ENCODE measurements around the gene MAPK8IP1. TPM values are rescaled to one million over a fixed set of nuclear protein-coding genes. Genes with fewer than 3 reads are reported as not detected.
"Not testable (repeated sequence)": the region's sequence is repeated elsewhere in the genome, so short reads cannot be mapped to it uniquely, and the experiment has no call there.

The MAPK8IP1 gene
- 24.0 and 24.2 TPM in 2 replicates for total RNA-seq (2014; rRNA removed; shearing (Covaris generic))

DNA sequence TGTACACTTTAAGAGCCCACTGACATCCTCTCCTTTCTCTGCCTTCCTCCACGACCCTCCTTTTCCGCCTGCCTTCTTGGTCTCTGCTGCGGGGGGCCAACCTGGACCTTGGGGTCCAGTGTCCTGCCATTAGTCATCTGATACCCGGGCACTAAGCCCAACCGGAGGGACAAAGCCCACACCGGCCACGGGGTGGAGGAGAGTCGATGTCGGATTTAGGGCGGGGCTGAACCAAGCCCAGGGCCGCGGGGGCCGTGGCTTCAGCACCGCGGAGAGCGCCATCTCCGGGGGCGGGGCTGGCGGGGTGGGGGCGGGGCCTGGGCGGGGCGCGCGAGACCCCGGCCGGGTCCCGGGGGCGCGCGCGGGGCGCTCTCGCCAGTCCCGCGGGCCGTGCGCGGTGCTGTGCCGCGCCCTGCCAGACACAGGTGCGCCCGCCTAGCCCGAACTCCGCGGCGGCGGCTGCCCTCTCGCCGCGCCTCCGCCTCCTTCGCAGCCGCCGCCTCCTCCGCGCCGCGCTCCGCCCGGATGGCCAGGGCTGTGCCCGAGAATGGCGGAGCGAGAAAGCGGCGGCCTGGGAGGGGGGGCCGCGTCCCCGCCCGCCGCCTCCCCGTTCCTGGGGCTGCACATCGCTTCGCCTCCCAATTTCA is at the start of gene MAPK8IP1:
Gene MAPK8IP1 (plus strand): TSS at position 378 of the 647 bp plus-strand sequence. CDS start 170 bp downstream, at position 548.
- no peak for DNase-seq (ENCODE audit: low spot score)

DNA sequence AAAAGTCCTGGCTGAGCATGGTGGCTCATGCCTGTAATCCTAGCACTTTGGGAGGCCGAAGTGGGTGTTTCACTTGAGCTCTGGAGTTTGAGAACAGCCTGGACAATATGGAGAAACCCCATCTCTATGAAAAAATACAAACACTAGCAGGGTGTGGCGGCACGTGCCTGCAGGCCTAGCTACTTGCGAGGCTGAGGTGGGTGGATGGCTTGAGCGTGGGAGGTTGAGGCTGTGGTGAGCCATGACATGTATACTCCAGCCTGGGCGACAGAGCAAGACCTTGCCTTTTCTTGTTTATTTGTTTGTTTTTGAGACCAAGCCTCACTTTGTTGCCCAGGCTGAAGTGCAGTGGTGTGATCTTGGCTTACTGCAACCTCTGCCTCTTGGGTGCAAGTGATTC is 46.2 kb upstream of the MAPK8IP1 start:
- DNase-seq (ENCODE audit: low spot score), result no peak

DNA sequence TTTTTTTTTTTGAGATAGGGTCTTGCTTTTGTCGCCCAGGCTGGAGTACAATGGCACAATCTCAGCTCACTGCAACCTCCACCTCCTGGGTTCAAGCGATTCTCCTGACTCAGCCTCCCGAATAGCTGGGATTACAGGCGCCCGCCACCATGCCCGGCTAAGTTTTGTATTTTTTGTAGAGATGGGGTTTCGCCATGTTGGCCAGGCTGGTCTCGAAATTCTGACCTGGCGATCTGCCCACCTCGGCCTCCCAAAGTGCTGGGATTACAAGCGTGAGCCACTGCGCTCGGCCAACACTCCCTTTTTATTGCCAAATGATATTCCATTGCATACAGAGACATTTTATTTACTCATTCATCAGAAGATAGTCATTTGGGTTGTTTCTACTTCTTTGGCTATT is 45.2 kb upstream of the MAPK8IP1 start:
- not testable (repeated sequence) for DNase-seq (ENCODE audit: low spot score)

DNA sequence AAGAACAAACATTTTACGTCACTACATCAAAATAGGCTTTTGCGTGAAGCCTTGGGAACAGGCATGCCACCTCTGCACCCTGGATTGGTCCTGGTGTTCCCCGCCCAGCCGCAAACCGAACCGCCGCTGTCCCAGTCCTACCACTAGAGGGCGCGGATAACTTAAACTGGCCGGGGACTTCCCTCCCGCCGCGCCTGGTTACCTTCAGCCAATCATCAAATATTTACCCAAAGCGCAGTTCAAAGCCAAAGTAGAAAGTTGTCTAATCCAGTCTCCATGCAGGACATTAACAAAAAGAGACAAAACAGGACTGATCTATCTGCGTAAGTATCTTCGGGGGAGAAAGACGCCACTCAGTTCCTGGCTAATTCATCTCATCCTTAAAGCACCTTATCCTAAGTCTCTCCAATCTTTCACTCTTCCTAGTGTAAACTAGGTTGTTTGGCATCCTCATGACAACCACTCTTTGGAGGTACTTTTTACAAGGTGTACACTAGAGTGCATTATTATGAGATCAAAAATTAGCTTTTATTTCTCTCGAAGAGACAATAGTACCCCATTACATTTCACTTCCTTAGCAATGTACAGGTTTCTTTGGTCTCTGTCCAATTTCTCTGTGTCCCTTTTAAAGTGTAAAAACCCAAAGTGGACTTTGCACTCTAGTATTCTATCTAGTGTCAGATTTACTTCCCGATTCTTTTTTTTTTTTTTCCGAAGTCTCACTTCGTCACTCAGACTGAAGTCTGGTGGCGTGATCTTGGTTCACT is 42.1 kb upstream of the MAPK8IP1 start:
- DNase-seq (ENCODE audit: low spot score), result peak; percentile 85

DNA sequence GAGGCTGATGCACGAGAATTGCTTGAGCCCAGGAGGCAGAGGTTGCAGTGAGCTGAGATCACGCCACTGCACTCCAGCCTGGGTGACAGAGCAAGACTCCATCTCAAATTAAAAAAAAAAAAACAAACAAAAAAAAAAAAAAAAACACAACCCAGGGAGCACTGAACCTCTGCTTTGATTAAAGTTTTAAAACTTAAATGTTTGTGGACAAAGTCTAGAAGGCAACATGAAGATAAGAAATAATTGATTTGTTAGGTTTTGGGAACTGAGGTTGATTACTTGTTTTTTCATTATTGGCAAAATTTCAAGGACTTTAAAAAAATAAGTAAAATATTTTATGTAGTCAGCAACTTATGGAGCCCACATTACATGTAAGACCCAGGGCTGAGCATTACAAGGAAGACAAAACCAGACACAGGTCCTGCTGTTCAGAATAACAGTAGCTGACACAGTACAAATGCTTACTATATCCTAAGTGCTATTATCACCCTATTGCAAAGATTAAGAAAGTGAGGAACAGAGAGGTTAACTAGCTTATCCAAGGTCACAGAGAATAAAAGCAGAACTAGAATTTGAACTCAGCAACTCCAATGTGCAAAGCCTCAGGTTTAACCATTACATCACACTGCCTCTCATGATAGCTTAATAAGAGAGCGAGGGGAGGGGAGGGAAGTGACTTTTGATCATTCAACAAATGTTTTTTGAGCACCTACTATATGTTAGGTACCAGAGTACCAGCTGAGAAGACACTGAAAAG is 40.5 kb upstream of the MAPK8IP1 start:
- DNase-seq (ENCODE audit: low spot score), result no peak

DNA sequence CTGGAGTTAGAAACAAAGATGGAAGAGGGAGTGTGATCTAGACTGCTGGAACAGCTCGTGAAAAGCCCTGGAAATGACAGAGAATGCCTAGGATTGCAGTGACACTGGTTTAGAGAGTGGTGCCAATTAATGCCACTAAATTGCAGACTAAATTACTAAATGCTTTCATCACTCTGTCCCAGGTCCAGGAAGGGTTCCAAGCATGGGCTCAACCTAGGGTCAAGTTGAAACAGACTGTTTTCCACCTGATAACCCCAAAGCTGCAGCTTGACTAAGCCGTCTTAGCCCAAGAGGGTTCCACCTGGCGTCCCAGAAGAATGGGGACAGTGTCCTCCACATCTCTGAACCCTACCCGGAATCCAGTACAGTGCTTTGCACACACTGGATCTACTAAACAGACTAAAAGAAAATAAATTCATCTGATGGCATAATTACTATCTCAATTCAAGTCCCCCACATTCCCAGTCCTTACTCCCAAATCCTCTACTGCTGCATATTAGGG is 39.2 kb upstream of the MAPK8IP1 start:
- no peak for DNase-seq (ENCODE audit: low spot score)

DNA sequence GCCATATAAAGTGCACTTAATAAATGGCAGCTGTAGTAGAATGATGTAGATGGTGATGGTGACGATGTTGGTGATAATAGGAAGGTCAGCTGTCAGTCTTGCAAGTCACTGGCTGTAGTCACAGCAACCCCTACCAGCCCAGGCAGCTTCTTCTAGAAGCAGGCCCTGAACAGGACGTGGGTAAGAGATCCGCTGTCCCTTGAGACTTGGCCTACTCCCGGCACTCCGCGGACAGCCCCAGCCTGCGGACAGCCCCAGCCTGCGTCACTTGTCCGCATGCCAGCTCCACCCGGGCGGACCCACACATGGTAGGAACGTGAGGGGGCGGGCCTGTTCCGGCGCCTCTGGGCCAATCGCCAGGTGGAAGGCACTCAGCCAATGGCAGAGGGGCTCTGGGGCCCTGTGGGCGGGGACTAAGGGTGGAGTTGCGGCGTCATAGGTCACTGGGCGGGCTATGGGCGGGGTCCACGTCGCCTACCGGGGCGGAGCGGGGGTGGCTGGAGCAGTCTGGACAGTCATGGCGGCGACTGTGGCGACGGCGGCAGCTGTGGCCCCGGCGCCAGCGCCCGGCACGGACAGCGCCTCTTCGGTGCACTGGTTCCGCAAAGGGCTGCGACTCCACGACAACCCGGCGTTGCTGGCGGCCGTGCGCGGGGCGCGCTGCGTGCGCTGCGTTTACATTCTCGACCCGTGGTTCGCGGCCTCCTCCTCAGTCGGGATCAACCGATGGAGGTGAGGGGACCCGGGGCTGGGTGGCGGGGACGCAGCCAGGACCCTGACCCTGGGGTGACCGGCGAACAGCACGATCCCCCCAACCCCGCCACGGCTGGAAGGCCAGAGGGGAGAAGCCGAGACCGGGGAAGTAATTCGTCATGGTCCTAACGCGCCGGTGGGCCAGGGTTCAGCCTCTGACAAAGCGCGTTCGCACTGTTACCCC is 38.2 kb upstream of the MAPK8IP1 start, which contains the start of gene CRY2:
Gene CRY2 (plus strand): TSS at position 502 of the 937 bp plus-strand sequence. CDS start 16 bp downstream, at position 518.
- peak; percentile 93 for DNase-seq (ENCODE audit: low spot score)

DNA sequence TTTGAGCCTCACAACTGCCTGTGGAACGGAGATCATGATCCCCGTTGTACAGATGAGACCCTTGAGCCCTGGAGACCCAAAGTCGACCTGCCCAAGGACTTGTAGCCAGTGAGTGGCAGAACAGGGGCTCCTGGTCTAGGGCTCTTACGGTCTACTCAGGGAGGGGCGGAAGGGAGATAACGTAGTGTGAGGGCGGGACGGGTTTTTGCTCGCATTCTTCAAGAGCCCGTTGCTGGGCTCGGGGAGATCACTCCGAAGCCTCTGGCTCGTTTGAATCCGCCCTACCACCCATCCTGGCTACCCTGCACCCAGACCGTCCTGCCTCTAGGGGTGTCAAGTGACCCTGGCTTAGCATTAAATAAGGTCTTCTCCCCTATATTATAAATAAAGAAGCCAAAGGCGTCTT is 37.5 kb upstream of the MAPK8IP1 start:
- peak; percentile 44 for DNase-seq (ENCODE audit: low spot score)

DNA sequence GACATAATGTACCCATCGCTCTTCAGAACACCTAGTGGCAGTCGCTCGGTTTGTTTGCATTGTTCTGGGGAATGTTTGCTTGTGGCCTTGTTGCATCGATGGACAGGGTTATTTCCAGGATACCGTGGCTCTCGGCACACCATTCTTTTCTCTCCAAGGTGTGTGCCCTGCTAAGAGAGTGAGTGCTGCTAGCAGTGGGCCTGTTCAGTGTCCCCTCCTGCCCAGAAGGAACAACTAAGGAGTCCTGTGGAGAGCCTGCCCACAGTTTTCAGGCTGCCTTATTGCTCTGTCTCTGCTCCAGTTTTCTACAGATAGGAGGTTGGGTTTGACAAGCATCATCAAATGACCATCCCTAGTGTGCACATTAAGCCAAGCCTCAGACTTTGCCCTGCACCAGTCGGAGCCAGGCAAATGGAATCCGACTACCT is 36.8 kb upstream of the MAPK8IP1 start:
- no peak for DNase-seq (ENCODE audit: low spot score)

DNA sequence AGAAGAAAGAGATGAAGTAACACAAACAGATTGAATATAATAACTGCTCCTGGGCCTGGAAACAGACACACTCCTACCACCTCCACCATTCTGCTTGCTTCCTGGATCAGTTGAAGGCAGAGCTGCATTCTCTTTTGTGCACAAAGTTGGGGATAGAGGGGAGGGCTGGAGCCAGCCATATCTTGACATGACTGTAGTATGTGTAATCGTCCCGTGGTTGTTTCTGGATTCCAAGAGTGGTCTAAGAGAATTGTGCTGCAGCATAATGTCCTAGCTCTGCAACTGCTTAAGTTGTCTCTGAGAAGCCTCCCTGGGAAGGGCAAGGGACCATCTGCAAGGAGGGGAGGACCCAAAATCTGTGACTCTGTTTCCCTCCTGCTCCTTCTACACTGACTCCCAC is 35.0 kb upstream of the MAPK8IP1 start:
- no peak for DNase-seq (ENCODE audit: low spot score)

DNA sequence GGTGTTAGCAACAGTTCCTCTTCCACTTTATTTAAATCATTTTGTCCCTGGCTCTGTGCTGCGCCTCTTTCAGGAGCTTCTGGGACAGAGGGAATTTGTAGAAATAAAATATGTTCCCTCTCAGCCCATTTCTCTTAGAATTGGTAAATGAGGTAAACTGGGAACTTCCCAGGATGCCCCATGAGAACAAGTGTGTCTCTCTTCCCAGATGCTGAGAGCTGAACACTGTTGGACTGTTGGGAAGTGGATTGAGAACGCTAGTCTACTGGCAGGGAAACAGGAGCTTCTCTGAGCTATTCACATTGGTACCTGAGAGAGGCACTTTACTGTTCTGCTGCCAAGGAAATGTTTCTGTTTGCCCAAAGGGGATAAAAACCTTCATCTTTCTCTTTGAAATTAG is 34.2 kb upstream of the MAPK8IP1 start:
- no peak for DNase-seq (ENCODE audit: low spot score)

DNA sequence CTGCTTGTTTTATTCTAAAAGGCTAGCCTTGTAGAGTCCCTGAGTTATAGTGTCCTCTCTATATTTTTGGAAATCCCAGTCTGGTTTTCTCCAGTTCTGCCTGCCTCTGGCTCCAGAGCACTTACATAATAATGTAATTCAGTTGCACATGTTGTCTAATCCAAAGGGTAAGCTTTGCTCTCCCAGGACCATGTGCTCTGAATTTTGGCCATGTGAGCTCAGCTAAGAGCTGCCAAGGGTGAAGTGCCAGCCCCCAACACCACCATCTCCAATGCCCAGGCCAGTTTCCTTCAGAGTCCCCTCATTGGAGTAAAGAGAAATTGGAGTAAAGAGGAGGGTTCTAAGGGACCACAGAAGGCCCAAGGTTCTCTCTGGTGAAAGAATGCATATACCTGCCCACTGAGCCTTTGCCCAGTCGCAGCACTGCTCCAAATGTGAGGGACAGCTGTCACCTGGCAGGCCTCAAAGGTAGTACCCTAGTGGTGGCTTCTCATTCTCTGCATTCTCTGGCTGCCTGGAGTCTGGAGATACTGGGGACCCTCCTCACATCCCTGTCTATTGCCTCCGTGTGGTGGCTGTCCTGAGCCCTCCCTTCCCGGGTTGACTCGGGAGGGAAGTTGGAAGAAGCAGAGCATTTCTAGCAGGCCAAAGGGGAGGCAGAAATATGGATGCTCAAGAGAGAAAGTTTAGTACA is 33.3 kb upstream of the MAPK8IP1 start:
- DNase-seq (ENCODE audit: low spot score), result no peak

DNA sequence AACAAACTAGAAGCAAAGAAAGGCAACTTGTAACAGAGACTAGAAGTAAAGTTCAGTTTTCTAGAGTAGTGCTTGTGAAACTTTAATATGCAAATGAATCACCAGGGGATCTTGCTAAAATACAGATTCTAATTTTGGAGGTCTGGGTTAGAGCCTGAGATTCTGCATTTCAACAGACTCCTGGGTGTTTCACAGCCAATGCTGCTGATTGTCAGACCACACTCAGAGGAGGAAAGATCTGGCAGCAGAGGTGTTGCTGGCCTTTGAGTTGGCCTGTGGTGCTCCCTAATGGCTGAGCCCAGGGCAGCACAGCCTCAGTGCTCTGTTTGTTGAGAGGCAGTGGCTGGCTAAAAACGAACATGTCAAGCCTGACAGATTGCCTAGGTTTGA is 32.7 kb upstream of the MAPK8IP1 start:
- no peak for DNase-seq (ENCODE audit: low spot score)

DNA sequence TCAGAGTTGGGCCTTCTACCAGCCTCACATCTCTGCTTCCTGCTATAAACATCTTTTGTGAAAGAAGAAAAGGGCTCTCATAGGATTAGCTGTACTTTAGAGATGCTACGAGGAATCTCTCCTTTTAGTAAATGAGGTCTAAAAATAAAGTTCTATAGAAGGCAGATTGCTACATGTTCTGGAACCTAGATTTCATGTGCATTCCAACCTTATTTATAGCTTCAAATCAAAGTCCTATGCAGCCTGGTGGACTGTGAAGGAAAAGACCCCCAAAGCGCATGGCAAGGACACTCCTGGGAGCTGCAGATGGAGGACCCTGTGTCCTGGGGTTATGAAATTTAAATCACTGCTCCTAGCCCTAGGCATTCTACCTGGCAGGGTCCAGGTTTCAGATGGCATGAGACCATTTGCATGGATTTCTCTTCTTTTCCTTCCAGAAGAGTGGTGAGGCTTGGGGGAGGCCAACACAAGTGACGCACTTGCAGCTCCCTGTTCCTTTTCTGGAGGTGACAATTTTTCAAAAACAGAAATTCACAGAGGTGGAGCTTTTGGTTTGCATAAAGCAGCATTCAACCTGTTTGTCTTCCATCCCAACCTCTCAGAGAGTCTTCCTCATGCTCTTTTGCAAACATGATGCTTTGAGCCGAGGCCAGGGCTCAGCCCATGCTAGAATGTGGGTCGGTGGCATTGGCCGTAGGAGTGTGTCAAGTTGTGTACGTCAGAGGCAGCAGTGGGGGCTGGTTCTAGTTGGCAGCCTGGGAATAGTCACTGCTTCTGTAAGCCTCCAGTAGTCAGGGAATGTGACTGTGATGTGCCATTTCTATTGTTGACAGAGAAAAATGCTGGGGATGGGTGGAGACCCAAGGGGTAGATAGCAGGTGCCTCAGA is 31.9 kb upstream of the MAPK8IP1 start:
- DNase-seq (ENCODE audit: low spot score), result no peak

DNA sequence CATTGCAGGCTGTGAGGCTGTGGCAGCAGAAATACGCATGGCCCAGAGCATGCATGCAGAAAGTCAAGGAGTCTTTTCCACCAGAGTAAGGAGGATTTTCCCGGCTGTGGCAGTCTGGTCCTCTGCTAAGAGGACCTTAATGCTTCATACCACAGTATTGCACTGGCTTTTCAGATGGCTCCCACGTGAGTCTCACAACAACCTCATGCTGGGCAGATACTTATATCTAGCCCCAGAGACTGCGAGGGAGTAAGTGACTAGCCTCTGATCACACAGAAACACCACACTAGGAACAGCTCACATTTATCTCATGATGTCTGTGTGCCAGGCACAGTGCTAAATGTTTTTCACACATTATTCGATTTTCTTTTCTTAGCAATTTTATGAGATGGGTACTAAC is 30.1 kb upstream of the MAPK8IP1 start:
- no peak for DNase-seq (ENCODE audit: low spot score)

DNA sequence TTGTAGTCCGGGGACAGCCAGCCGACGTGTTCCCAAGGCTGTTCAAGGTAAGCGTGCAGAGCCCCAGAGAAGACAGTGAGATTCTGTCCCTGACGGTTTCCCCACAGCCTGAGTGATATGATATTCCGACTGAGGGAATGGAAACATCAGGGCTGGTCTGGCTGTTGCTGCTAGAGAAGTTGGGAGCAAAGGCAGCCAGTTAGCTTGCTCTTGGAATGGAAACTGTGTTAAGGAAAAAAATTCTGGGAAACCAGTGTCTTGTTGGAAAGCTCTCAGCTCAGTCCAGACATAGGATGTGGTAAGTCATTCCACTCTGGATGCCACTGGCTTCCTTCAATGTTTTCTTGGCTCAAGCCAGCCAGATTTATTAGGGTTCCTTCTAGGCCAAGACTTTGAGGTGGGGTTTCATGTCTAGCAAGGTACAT is 29.4 kb upstream of the MAPK8IP1 start:
- DNase-seq (ENCODE audit: low spot score), result no peak

DNA sequence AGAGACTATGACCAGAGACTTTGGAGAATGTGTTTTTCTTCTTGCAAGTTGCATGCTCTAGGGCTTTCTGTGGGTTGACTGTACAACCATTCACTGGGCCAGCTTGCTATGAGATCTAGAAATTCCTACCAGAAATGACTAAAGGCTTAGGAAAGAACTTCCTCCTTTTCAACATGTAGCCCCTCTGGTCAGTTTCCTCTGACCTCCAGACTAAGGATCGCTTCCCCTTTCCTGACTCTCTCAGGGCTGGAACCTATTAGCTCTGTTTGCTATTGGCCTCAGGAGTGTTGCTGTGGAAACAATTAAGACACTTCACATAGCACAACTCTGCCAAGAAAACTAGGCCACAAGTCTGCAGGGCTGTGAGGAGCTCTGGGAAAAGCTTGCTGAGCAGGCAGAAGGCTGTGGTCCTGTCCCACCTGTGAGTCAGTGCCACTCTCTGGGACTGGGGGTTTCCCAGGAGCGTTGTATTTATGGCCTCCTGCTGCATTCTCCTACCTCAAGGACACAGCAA is 27.4 kb upstream of the MAPK8IP1 start:
- DNase-seq (ENCODE audit: low spot score), result peak; percentile 48

DNA sequence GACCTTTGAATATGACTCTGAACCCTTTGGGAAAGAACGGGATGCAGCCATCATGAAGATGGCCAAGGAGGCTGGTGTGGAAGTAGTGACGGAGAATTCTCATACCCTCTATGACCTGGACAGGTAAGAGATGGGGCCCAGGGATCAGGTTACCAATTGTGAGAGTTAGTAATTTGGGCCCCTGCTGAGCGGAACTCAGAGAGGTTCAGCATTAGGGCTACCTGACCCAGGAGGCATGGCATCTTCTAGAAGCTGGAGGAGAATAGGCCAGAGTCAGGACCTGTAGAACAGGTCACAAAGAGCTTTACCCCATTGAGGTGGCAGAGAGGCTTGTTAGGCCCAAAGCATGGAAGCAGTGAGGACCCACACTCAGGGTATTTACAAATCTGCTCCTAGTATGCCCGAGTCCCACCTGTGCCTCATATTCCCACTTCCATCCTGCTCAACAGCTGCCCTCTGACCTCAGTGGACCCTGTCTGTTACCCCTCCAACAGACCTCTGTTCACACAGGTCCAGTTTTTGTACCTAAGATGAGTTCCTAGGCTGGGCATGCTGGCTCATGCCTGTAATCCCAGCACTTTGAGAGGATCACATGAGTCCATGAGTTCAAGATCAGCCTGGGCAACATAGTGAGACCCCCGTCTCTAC is 26.6 kb upstream of the MAPK8IP1 start:
- DNase-seq (ENCODE audit: low spot score), result no peak

Measured in A172 (cell line).